HFFc6 (cell line): ENCODE results near the gene CDC45. TPM values are rescaled to one million over a fixed set of nuclear protein-coding genes. Genes with fewer than 3 reads are reported as not detected.
"Not testable (repeated sequence)": the region's sequence is repeated elsewhere in the genome, so short reads cannot be mapped to it uniquely, and the experiment has no call there.

Source experiments
- DNase-seq: peaks from one replicate; pipeline ENCODE4 v3.0.0-alpha.2; 2018
- H3K27ac Mint-ChIP-seq: 2 replicates; pipeline ENCODE4 v1.8.0; 2020; ENCODE audit warnings: mild to moderate bottlenecking, mixed read lengths
- H3K27me3 Mint-ChIP-seq: 2 replicates; pipeline ENCODE4 v1.8.0; 2021; ENCODE audit warnings: mild to moderate bottlenecking, moderate library complexity, mixed read lengths; ENCODE audit not compliant: insufficient read depth
- H3K36me3 Mint-ChIP-seq: 2 replicates; pipeline ENCODE4 v1.8.0; 2021; ENCODE audit warnings: low read depth, mixed read lengths
- H3K4me1 Mint-ChIP-seq: 2 replicates; pipeline ENCODE4 v1.8.0; 2020; ENCODE audit warnings: low read depth, mixed read lengths
- H3K4me3 Mint-ChIP-seq: 2 replicates; pipeline ENCODE4 v1.8.0; 2020; ENCODE audit warnings: mild to moderate bottlenecking, moderate library complexity, mixed read lengths
- H3K9me3 Mint-ChIP-seq: 2 replicates; pipeline ENCODE4 v1.8.0; 2020; ENCODE audit warnings: mild to moderate bottlenecking, mixed read lengths
- CTCF ChIP-seq: fragments of 200-600 bp; sonication (generic); IDR thresholded peaks from 2 replicates; pipeline ENCODE4 v1.5.0; 2021; ENCODE audit warnings: antibody characterized with exemption, mild to moderate bottlenecking
- total RNA-seq, 6 experiments: library from RNA; stranded (reverse); fragmentation: NEBNext Ultra II Directional; extraction: Animal tissue kit (Norgen Biotek cat#: 25700); gene quantifications; 2 replicates in 1 of 6; 3 replicates in 5 of 6; pipeline ENCODE4 v1.2.3, GENCODE V29; 2021

CDC45 gene
- total RNA-seq, 6 experiments from 2014 or later = 8.8 to 17.4 (median 16.2) TPM

GRCh38 chr22:19432133-19432851 is 47.4 kb upstream of the CDC45 start, which contains the start of gene MRPL40:
MRPL40 (plus strand) TSS chr22:19432545; CDS start chr22:19432555, 10 bp downstream.
- peak within 1 kb of the TSS; percentile 90 for H3K27ac Mint-ChIP-seq
- no peaks in the 10 kb centered on the region for H3K27me3 Mint-ChIP-seq
- peak; percentile 86 for DNase-seq
- H3K36me3 Mint-ChIP-seq = peaks cover 25% of the 10 kb centered on the region; the same call in 1 of the 2 replicates
- peak within 1 kb of the TSS; percentile 89 for H3K4me3 Mint-ChIP-seq
- H3K4me1 Mint-ChIP-seq = peaks cover 39% of the 10 kb centered on the region
- H3K9me3 Mint-ChIP-seq = no peaks in the 10 kb centered on the region
- no peak; the same call in 1 of the 2 replicates for TF ChIP-seq CTCF

- TF ChIP-seq CTCF = no peak
- Mint-ChIP-seq H3K9me3 (no peaks in the 10 kb centered on the region), H3K27me3 (no peaks in the 10 kb centered on the region), H3K4me1 (peaks cover 25% of the 10 kb centered on the region), H3K4me3 (peak overlapping the region; percentile 89; the same call in 1 of the 2 replicates), H3K36me3 (peaks cover 23% of the 10 kb centered on the region; the same call in 1 of the 2 replicates), H3K27ac (no peak overlapping the region)
- no peak for DNase-seq
Observed at GRCh38 chr22:19434401-19434800, 45.3 kb upstream of the CDC45 start.

- DNase-seq = no peak
- H3K4me3 Mint-ChIP-seq = no peak overlapping the region
Observed at GRCh38 chr22:19434829-19435580, 44.7 kb upstream of the CDC45 start.

GRCh38 chr22:19436444-19437161 is 43.1 kb upstream of the CDC45 start:
- H3K27ac Mint-ChIP-seq, H3K9me3 Mint-ChIP-seq, H3K4me3 Mint-ChIP-seq, DNase-seq, H3K27me3 Mint-ChIP-seq: not testable (repeated sequence)
- H3K4me1 Mint-ChIP-seq = peaks cover 14% of the 10 kb centered on the region
- H3K36me3 Mint-ChIP-seq = peaks cover 23% of the 10 kb centered on the region; the same call in 1 of the 2 replicates

More at GRCh38 chr22:19434829-19435580, 44.7 kb upstream of the CDC45 start:
- Mint-ChIP-seq H3K9me3 (no peaks in the 10 kb centered on the region), H3K27ac (peak overlapping the region; percentile 18; the same call in 1 of the 2 replicates), H3K4me1 (peaks cover 19% of the 10 kb centered on the region), H3K27me3 (no peaks in the 10 kb centered on the region), H3K36me3 (peaks cover 23% of the 10 kb centered on the region; the same call in 1 of the 2 replicates)
- TF ChIP-seq CTCF = no peak

GRCh38 chr22:19438298-19438697 is 41.4 kb upstream of the CDC45 start:
- Mint-ChIP-seq H3K27me3 (no peaks in the 10 kb centered on the region), H3K27ac (no peak overlapping the region), H3K4me3 (no peak overlapping the region), H3K36me3 (peaks cover 23% of the 10 kb centered on the region; the same call in 1 of the 2 replicates), H3K4me1 (peaks cover 5% of the 10 kb centered on the region), H3K9me3 (no peaks in the 10 kb centered on the region)
- TF ChIP-seq CTCF = no peak
- DNase-seq = no peak
